ENCODE measurements around the gene OCA2.

GRCh38 chr15:27806396-27806795 is 292.7 kb downstream of the OCA2 start:
- no peak for TF ChIP-seq CTCF (IDR thresholded peaks at IDR 0.05; ENCODE audit: insufficient read depth, low read length, poor library complexity, severe bottlenecking)
- no peak for TF ChIP-seq EZH2phosphoT487 (conservative IDR thresholded peaks at IDR 0.05; ENCODE audit: low read length)
